ENCODE data around the gene PTPRG.

GRCh38 chr3:62238003-62238402 is 676.6 kb downstream of the PTPRG start:
- TF ChIP-seq, protein P1, sequence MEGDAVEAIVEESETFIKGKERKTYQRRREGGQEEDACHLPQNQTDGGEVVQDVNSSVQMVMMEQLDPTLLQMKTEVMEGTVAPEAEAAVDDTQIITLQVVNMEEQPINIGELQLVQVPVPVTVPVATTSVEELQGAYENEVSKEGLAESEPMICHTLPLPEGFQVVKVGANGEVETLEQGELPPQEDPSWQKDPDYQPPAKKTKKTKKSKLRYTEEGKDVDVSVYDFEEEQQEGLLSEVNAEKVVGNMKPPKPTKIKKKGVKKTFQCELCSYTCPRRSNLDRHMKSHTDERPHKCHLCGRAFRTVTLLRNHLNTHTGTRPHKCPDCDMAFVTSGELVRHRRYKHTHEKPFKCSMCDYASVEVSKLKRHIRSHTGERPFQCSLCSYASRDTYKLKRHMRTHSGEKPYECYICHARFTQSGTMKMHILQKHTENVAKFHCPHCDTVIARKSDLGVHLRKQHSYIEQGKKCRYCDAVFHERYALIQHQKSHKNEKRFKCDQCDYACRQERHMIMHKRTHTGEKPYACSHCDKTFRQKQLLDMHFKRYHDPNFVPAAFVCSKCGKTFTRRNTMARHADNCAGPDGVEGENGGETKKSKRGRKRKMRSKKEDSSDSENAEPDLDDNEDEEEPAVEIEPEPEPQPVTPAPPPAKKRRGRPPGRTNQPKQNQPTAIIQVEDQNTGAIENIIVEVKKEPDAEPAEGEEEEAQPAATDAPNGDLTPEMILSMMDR (conservative IDR thresholded peaks at IDR 0.05; ENCODE audit: low read length) = no peak
- no peak for TF ChIP-seq EZH2phosphoT487 (IDR thresholded peaks at IDR 0.05; ENCODE audit: borderline replicate concordance, low read depth, low read length)
